ENCODE data around the gene PTPN6. TPM values are rescaled to one million over a fixed set of nuclear protein-coding genes. Genes with fewer than 3 reads are reported as not detected.

PTPN6 gene
- total RNA-seq, 1 experiment from 2014 or later = 13.7 TPM

GRCh38 chr12:6953442-6954315, 2.5 kb downstream of the PTPN6 start:
- DNase-seq (ENCODE audit: low read depth, low spot score) (no peak), ATAC-seq (no peak)
- Histone ChIP-seq H3K9me3 (ENCODE audit: control insufficient read depth, insufficient read depth, low read depth, low read length) (no peaks in the 10 kb centered on the region), H3K36me3 (ENCODE audit: control insufficient read depth, insufficient read depth, low read length) (no peaks in the 10 kb centered on the region), H3K27ac (ENCODE audit: low read length) (no peak overlapping the region), H3K27me3 (ENCODE audit: control insufficient read depth, insufficient read depth, low read length) (no peaks in the 10 kb centered on the region), H3K4me1 (ENCODE audit: control insufficient read depth, insufficient read depth, low read length) (no peaks in the 10 kb centered on the region), H3K4me3 (ENCODE audit: low read depth in 2 of 2, low read length in 2 of 2) (no peak overlapping the region)
- intact Hi-C loops (cut with micrococcal nuclease; ENCODE audit: unreplicated experiment) (no loop called here), in situ Hi-C loops (cut with HindIII; ENCODE audit: low pct_unique_long_range_greater_than_20kb, low sequenced_read_pairs) (no loop called here)
- POLR2A ChIA-PET = no interaction called here
- TF ChIP-seq REST (IDR thresholded peaks at IDR 0.05; ENCODE audit: insufficient read depth in 1 of 2, low read depth in 2 of 2, low read length in 1 of 2) (no peak), POLR2AphosphoS5 (IDR thresholded peaks at IDR 0.05; ENCODE audit: low read depth, low read length) (no peak), SIN3A (IDR thresholded peaks at IDR 0.05; ENCODE audit: borderline replicate concordance, insufficient read depth, low read depth, low read length) (no peak), TCF7L2 (IDR thresholded peaks at IDR 0.05; ENCODE audit: low read depth, low read length) (no peak)
- TF ChIP-seq, protein P1, sequence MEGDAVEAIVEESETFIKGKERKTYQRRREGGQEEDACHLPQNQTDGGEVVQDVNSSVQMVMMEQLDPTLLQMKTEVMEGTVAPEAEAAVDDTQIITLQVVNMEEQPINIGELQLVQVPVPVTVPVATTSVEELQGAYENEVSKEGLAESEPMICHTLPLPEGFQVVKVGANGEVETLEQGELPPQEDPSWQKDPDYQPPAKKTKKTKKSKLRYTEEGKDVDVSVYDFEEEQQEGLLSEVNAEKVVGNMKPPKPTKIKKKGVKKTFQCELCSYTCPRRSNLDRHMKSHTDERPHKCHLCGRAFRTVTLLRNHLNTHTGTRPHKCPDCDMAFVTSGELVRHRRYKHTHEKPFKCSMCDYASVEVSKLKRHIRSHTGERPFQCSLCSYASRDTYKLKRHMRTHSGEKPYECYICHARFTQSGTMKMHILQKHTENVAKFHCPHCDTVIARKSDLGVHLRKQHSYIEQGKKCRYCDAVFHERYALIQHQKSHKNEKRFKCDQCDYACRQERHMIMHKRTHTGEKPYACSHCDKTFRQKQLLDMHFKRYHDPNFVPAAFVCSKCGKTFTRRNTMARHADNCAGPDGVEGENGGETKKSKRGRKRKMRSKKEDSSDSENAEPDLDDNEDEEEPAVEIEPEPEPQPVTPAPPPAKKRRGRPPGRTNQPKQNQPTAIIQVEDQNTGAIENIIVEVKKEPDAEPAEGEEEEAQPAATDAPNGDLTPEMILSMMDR (IDR thresholded peaks at IDR 0.05) = no peak
- CTCF ChIA-PET = no interaction called here
- BruUV-seq (replicated peaks) = no TSS peak

DNA sequence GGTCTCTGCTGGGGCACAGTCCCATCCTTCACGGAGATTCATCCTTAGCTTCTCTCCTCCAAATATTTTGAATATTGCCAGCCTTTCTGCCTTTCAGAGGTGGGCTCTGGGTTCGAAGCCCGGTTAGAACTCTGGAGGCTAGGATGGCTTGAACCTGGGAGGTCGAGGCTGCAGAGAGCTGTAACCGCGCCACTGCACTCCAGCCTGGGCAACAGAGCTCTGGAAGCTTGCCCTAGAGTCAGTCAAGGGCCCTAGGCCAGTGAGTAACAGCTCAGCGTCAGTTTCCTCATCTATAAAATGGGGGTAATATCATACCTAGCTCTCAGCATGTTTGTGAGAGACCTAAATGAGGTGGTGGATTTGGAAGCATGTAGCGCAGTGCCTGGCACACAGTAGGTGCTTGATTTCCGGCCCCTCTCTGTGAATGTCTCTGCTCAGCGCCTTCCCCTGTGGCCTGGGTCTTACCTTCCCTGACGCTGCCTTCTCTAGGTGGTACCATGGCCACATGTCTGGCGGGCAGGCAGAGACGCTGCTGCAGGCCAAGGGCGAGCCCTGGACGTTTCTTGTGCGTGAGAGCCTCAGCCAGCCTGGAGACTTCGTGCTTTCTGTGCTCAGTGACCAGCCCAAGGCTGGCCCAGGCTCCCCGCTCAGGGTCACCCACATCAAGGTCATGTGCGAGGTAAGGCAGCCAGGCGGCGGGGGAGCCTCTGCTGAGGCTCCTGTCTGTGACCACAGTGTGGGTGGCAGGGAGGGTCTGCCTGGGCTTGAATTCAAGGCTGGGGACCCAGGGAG, 3.4 kb downstream of the PTPN6 start:
- Histone ChIP-seq H3K36me3 (ENCODE audit: control insufficient read depth, insufficient read depth, low read length) (no peaks in the 10 kb centered on the region), H3K27ac (ENCODE audit: low read length) (no peak overlapping the region), H3K9me3 (ENCODE audit: control insufficient read depth, insufficient read depth, low read depth, low read length) (no peaks in the 10 kb centered on the region), H3K4me1 (ENCODE audit: control insufficient read depth, insufficient read depth, low read length) (no peaks in the 10 kb centered on the region), H3K27me3 (ENCODE audit: control insufficient read depth, insufficient read depth, low read length) (no peaks in the 10 kb centered on the region), H3K4me3 (ENCODE audit: low read depth in 2 of 2, low read length in 2 of 2) (no peak overlapping the region)
- POLR2A ChIA-PET = no interaction called here
- DNase-seq (ENCODE audit: low read depth, low spot score) = no peak
- CTCF ChIA-PET = no interaction called here
- no peak for ATAC-seq
- in situ Hi-C loops (cut with HindIII; ENCODE audit: low pct_unique_long_range_greater_than_20kb, low sequenced_read_pairs) = no loop called here
- intact Hi-C loops (cut with micrococcal nuclease; ENCODE audit: unreplicated experiment) = no loop called here
- TF ChIP-seq SIN3A (IDR thresholded peaks at IDR 0.05; ENCODE audit: borderline replicate concordance, insufficient read depth, low read depth, low read length) = no peak
- TF ChIP-seq, protein P1 (IDR thresholded peaks at IDR 0.05) = no peak
- no peak for TF ChIP-seq POLR2AphosphoS5 (IDR thresholded peaks at IDR 0.05; ENCODE audit: low read depth, low read length)
- TF ChIP-seq TCF7L2 (IDR thresholded peaks at IDR 0.05; ENCODE audit: low read depth, low read length) = no peak
- TF ChIP-seq REST (IDR thresholded peaks at IDR 0.05; ENCODE audit: insufficient read depth in 1 of 2, low read depth in 2 of 2, low read length in 1 of 2) = no peak
- BruUV-seq (replicated peaks) = no TSS peak

Measured in Panc1 (cell line).